MM.1S (cell line): Measurements from ENCODE around the gene SPTBN1.

Experiments used
- EZH2 ChIP-seq: fragments of 300-600 bp; sonication (generic); optimal IDR thresholded peaks from 2 replicates; pipeline ENCODE3; 2017; ENCODE audit warnings: low read depth, mild to moderate bottlenecking, antibody characterized with exemption, low read length, mixed read lengths
- EZH2phosphoT487 ChIP-seq: fragments of 300-600 bp; sonication (generic); IDR thresholded peaks from 2 replicates; pipeline ENCODE4 v1.6.1; 2018; ENCODE audit warnings: antibody characterized with exemption, low read length
- TF ChIP-seq, protein P1 (sequence below): fragments of 300-600 bp; sonication (generic); IDR thresholded peaks from 2 replicates; pipeline ENCODE4 v1.5.1; 2016; ENCODE audit warnings: antibody characterized with exemption, low read length, mixed read lengths

DNA sequence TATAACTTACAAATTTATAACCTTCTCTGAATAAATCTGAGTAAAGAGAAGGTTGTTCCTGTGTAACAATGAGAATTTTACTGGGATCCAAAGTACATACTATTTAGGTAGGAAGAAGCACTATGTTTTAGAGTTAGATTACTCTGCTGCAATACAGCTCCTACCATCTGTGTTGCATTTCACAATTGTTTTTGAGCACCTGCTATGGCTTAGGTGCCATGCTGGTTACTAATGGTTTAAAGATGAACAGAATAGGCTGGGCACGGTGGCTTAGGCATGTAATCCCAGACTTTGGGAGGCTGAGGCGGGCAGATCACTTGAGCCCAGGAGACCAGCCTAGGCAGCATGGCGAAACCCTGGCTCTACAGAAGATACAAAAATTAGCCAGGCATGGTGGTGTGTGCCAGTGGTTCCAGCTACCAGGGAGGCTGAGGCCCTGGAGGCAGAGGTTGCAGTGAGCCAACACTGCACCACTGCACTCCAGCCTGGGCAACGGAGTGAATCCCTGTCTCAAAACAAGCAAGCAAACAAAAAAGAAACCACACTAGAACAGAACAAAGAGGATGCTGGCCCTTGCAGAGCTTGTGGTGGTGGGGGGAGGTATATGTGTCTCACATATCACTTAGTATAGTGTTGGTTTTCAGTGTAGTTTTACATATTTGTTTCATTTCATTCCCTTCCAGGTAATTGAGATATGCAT, 56.7 kb downstream of the SPTBN1 start:
- TF ChIP-seq, protein P1, sequence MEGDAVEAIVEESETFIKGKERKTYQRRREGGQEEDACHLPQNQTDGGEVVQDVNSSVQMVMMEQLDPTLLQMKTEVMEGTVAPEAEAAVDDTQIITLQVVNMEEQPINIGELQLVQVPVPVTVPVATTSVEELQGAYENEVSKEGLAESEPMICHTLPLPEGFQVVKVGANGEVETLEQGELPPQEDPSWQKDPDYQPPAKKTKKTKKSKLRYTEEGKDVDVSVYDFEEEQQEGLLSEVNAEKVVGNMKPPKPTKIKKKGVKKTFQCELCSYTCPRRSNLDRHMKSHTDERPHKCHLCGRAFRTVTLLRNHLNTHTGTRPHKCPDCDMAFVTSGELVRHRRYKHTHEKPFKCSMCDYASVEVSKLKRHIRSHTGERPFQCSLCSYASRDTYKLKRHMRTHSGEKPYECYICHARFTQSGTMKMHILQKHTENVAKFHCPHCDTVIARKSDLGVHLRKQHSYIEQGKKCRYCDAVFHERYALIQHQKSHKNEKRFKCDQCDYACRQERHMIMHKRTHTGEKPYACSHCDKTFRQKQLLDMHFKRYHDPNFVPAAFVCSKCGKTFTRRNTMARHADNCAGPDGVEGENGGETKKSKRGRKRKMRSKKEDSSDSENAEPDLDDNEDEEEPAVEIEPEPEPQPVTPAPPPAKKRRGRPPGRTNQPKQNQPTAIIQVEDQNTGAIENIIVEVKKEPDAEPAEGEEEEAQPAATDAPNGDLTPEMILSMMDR = no peak
- TF ChIP-seq EZH2phosphoT487 (no peak), EZH2 (no peak)
